GM21786 (cell line): ENCODE results near the gene RPS6KC1.
"Not testable (repeated sequence)": the region's sequence is repeated elsewhere in the genome, so short reads cannot be mapped to it uniquely, and the experiment has no call there.

Experiments
- ATAC-seq: cut with Tn5 transposase; IDR thresholded peaks from one replicate; pipeline ENCODE4 v1.9.1; 2021; ENCODE audit not compliant: unreplicated experiment

The RPS6KC1 gene

DNA sequence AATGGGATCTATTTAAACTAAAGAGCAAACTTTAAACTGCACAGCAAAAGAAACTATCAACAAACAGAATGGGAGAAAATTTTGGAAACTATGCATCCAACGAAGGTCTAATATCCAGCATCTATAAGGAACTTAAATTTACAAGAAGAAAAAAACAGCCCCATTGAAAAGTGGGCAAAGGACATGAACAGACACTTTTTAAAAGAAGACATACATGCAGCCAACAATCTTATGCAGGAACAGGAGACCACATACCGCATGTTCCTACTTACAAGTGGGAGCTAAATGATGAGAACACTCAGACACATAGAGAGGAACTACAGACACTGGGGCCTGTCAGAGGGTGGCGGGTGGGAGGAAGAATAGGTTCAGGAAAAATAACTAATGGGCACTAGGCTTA is 149.6 kb downstream of the RPS6KC1 start:
- ATAC-seq = no peak

DNA sequence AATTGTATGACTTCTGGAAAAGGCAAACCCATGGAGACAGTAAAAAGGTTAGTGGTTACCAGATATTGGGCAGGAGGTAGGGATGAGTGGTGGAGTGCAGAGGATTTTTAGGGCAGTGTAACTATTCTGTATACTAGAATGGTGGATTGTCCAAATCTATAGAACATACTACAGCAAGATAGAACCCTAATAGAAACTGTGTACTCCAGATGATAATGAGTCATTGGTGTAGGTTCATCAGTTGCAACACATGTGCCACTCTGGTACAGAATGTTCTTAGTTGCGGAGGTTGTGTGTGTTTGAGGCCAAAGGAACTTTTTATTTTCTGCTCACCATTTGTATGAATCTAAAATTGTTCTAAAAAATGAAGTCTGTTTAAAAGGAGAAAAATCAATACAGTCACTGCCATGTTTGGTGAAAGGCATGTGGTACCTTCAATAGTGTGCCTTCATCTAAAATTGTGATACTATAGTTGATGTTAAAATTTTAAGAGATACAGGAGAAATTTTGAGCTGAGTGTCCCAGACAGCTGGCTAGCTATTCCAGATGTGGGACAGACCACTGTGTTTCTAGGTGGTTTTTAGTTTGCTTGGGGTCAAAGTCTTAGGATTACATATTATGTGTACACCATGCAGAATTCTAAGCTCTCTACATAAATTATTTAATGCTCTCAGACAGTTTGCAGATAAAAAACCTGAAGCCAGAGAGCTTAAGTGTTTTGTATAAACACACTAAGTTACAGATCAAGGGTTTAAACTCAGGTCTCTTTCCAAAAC is 150.5 kb downstream of the RPS6KC1 start:
- ATAC-seq = no peak

DNA sequence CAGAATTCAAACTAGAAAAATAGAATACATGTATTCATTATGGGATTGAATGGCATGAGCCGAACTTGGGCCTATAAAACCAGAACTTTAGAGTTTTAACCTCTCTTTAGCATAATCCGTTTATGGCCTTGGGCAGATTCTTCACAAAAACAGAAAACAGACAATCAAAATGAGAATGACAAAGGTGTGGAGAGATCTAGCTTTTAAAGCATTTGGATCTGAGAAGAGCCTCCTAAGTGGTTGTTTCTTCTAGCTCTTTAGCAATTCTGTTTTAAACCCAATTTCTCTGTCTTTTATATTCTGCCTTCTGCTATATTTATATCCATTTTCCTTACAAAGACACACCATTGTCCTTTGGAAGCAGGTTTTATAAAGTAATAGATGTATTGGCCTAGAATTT is 160.2 kb downstream of the RPS6KC1 start:
- ATAC-seq = no peak

DNA sequence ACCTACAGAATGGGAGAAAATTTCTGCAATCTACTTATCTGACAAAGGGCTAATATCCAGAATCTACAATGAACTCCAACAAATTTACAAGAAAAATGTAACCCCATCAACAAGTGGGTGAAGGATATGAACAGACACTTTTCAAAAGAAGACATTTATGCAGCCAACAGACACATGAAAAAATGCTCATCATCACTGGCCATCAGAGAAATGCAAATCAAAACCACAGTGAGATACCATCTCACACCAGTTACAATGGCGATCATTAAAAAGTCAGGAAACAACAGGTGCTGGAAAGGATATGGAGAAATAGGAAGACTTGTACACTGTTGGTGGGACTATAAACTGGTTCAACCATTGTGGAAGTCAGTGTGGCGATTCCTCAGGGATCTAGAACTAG is 168.0 kb downstream of the RPS6KC1 start:
- ATAC-seq = not testable (repeated sequence)

DNA sequence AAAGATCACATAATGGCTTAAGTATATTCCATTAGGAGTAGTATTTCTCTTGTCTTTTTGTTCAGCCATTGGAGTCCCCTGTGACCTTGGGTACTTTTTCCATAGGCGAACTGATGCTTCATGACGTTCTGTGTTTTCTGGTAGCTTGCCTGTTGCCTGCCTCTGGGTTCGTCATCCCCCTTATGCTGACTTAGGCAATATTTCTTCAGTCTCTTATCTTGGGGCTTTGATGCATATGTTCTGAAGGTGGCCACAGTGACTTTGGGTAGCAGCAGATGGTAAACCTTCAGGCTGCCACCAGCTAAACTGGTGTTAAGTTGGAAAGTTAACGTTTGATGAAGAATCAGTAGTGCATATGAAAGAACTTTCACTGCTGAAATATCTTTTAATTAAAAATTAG is 170.2 kb downstream of the RPS6KC1 start:
- ATAC-seq = no peak

DNA sequence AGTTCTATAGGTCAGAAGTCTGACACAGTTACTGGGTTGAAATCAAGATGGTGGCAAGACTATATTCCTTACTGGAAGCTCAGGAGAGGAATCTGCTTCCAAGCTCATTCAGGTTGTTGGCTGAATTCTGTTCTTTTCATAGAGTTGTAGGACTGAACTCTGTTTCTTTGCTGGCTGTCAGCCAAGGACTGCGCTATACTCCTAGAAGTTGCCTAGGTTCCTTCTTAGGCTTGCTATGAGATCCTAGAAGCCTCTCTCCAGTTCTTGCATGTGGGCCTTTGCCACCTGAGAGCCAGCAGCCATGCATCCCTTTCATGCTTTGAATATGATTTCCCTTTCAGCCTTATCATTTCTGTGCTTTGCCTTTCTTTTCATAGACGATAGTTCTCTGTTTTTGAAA is 176.4 kb downstream of the RPS6KC1 start:
- ATAC-seq = no peak

DNA sequence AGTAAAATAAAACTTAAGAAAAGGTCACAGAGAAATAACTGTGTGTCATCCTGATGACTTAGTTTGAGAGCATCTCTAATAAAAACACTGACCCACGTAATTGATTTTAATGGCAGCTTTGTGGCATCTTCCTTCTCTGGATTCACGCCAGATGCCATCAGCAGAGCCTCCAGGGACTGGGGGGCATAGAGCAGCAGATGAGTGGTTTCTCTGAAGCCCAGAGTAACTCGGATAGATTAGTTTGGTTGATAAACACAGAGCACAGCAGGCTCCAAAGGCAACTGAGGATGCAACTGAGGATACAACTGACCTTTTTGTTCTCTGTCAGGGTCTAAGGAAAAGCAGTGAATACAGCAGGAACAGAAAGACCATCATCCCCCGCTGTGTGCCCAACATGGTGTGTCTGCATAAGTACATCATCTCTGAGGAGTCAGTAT is 180.8 kb downstream of the RPS6KC1 start:
- no peak for ATAC-seq

DNA sequence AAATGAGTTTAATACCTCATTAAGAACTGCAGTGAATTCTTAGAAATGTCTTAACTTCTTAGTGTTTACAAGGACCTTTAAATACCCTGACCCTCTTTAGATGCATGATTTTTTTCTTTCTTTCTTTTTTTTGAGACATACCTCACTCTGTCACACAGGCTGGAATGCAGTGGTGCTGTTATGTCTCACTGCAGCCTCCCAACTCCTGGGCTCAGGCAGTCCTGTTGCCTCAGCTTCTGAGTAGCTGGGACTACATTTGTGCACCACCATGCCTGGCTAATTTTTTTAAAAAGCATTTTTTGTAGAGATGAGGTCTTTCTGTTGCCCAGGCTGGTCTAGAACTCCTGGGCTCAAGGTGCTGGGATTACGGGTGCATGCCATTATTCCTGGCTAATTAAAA is 191.8 kb downstream of the RPS6KC1 start:
- ATAC-seq = no peak

DNA sequence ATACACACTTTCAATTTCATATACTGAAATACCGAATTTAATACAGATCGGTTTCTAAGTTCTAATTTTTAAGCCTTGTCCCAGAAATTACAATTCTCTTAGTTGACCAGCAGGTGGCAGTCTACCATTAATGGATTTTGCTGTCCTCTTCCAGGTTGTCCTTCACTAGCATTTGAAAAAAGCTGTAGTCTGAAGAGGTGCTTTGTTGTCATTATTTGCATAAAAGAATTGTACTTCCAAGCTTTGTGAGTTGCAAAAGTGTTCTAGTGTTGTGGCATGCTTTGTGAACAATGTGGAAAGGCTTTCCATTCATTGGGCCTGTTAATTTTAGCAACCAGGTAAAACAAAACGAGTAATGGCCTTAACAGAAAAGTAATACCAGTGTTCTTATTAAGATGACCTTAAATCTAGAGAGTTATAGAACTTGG is 193.6 kb downstream of the RPS6KC1 start:
- peak; percentile 56 for ATAC-seq

DNA sequence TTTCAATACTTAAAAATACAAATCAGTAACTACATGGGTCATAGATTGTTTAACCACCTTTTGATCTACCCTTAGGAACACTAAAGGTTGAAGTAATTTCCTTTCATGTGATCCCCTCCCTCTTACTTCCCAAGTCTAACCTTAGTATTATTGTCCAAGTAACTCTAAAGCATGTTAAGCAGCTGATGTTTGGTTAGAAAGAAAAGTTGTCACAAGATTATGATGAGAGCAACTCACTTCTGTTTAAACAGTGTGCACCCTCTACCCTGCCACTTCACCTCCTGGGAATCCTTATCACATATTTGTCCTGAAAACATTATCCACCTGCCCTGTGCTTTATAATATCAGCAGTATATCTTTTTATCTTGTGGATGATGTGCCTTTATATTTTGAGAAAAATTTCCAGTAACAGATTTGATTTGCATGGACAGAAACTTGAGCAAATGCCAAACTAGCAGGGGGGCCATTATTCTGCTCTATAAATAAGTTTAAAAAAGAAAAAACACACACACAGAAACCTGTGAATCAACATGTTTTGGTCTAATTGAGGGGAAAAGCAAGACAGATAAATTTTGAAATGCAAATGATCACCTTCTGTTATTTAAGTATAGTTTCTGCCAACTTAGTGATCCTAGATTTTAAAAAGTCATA is 194.3 kb downstream of the RPS6KC1 start:
- no peak for ATAC-seq

DNA sequence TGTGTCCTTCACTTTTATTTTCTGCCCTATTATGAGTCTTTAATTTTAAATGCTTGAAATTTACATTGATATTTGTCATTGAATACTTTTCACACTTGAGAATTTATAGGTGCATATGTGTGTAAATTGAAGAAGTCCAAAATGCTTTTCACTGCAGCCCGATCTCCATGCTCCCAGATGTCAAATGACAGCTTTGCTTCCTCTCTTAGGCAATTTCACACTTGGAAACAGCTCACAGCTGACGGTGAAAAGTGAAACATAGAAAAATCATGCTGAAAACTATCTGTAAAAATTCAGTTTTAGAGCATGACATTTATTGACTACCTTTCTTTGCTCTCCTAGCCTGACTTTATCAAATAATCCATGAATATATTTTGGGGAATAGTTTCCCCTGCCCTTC is 196.0 kb downstream of the RPS6KC1 start:
- no peak for ATAC-seq

DNA sequence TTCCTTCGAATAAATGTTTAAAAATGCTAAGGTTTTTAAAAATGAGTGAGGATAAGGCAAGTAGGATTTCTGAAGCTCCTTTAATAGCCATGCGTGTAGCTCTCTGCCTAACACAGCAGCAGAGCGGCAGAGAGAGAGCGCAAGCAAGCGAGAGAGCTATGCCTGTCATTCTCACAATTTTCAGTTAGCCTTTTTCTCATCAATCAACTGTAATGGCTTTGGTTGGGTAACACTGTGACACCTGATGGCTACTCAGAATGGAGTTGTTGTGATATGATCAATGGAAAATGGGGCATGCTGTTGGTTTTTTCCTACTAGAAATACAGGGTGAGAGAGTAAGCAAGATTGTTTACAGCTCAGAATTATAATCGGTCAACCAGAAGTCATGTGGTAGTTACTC is 198.4 kb downstream of the RPS6KC1 start:
- no peak for ATAC-seq

DNA sequence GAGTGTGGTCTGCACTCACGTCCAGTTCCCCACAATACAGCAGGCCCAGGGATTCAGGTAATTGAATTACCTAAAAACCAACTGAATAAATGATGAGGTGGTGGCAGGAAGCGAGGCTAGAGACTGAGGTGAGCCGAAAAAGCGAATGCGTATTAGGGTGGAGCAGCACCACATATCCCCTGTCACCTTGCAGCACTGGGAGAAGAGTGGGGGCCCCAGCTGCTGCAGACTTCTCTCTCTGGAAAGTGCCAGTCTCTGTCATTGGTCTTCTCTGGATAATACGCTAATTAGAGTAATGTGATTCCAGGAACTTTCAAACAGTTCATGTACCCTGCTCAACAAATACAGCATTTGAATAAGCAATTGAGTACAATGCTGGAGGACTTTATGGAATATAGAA is 199.0 kb downstream of the RPS6KC1 start:
- no peak for ATAC-seq

DNA sequence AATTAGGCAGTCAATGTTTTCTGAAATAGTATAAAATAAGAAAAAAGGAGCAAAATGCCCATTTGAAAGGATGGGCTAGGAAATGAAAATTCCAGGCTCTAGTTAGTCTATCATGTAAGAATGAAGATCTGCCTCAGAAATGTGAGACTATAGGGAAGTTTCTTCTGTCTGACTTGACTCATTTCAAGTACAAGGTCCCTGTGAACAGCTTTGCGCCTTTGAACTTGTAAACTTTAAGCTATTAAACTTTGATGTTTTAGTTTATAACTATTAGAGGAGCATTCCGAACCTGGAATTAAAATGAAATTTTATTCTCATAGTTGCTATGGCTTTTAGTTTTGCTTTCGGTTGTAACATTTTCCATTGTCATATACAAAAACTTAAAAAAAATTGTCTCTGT is 199.4 kb downstream of the RPS6KC1 start:
- ATAC-seq = no peak

DNA sequence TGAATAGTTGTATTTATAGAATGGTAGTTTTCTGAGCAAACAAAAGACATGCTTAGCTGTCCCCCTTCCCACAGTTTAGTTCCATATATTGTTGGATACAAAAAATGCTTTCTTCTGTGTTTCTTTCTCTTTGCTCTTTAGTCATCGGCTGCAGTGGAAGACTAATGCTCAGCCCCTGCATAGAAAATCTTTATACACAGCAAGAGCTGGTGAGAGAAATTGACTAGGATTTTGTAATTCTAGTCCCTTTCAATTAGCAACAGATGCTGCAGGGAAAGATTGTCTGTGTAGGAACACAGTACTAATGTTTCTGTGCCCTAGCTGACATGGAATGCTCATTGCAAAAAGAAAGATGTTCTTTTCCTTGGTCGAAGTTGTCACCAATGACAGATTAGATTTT is 200.9 kb downstream of the RPS6KC1 start:
- ATAC-seq = no peak

DNA sequence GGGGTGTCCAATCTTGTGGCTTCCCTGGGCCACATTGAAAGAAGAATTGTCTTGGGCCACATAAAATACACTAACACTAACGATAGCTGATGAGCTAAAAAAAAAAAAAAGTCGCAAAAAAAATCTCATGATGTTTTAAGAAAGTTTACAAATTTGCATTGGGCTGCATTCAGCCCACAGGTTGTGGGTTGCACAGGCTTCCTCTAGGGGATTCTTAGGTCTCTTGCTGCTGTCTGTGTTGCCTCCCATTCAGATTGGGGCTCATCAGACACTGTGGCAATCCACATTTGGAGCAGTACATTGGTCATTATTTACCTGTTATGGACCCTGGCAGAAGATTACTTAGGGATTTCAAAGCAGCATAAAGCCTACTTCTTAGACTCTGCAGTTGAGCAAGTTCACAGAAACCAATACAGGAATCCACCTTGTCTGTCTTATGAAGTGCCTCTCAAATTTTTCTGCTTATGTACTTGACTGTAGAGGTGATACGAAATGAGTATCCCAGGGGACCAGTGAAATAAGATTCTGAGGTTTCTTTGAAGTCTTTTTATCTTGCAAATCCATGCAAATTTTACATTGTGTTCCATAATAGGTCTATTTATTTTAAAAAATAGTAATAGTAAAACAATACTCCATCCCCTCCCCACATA is 205.5 kb downstream of the RPS6KC1 start:
- peak; percentile 79 for ATAC-seq

DNA sequence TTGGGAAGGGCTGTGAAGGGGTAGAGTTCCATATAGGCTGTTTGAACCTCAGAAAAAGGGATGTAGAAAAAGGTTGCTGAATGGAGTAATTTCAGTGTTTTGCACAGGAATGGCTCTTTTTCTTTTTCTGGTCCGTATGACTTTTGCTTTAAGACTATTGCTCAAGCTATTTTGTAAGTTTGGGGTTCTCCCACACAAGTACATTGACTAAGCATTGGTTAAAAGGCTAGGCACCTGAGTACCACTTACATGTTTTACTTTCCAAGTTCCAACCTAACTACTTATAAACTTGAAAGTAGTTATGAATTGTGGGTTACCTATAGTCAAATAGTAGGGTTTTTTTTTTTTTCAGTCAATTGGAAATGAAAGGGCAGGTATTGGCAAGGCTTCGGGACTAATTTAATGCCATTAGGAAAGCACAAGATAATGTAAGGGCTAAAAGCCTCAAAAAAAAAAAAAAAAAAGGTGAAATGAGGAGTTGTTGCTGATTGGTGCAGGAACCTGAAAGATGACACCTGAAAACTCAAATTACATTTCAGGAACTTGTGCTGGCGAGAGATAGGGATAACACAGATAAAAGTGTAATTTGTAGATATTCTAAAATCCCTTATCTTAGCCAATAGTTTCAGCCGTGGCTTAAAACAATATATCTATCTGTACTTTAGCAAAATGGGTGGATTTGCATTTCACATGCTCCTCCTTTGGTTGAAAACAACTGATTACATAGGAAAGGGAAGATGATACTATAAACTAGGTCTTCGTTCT is 209.5 kb downstream of the RPS6KC1 start:
- no peak for ATAC-seq

DNA sequence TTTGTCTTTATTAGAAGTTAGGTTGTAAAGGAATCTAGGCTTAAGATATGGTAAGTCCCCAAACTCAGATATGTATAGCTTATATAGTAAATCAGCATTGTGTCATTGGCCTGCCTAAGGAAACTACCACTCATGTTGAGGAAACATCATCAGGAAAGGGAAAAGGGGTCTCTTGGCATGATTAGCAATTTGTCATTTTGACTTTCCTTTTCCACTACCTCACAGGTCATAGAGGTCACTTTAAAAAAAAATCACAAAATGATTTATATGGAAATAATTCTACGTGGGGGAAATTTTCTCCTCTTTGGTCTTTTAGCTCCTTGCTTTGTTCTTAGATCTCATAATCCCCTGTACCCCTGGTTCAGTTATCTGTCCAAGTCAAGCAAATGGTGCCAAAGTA is 213.5 kb downstream of the RPS6KC1 start:
- no peak for ATAC-seq

DNA sequence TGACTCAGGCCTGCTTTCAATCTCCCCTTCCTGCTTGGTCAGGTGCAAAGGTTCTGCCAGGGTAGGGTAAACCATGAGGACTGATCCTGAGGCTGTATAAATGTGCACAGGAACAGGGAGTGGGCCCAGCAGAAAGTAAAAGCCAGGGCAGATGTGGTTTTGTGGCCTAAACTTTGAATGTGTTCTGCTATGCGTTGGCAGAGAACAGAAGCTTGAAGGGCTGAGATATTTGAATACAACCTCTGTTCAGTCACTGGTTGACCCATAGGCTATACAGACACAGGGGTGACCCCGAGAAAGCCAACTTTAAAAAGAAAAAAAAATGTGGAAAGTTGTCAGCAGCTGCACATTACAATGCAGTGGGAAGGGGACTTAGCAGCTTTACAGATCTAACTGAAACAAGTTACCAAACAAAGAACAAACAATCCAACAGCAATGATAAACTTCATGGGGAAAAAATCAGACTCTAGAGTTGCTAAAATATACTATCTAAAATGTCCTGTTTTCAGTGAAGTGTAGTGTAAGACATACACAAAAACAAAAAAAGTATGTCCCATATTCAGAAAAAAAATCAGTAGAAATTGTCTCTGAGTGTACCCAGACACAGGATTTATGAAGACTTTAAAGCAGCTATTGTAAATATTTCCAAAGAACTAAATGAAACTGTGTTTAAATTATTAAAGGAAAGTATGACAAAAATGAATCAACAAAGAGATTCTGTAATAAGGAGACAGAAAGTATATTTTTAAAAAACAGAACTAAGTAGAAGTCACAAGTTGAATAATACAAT is 216.1 kb downstream of the RPS6KC1 start:
- ATAC-seq = no peak

DNA sequence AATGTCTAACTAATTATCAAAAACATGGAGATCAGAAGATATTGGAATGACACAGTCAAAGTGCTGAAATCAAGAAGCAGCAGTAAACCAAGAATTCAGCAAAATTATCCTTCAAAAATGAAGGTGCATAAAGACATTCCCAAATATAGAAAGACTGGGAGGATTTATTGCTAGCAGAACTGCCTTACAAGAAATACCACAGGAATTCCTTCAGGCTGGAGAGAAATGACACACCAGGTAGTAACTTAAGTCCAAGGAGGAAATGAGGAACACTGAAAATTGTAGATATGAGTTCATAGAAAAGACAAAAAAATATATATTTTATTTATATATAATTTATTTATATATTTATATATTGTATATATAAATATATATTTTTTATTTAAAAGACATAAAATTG is 217.2 kb downstream of the RPS6KC1 start:
- no peak for ATAC-seq

DNA sequence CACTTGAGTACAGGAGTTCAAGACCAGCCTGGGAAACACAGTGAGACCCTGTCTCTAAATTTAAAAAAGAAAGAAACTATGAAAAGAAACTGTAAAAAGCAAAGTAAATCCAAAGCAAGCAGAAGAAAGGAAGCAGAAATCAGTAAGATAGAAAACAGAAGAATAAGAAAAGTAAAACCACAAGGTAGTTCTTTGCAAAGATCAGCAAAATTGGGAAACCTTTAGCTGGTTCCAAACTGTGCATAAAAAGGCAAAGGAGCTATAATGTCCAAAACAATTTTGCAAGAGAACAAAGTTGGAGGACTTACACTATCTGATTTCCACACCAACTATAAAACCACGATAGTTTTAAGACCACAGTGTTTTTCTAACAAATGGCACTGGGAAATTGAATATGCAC is 218.8 kb downstream of the RPS6KC1 start:
- ATAC-seq = no peak
